HL-60 (cell line): ENCODE measurements around the gene EPS8L3.

Experiments used
- DNase-seq, 2 experiments: peaks; one replicate each; pipeline ENCODE4 v3.0.0-alpha.2; 2010 to 2020; ENCODE audit warnings: low read depth in 1 of 2, low spot score in 1 of 2
- H3K27ac ChIP-seq: fragments of 250-450 bp; sonication (Bioruptor Pico); replicated peaks from 2 replicates; pipeline ENCODE4 v1.5.1; 2020; ENCODE audit warnings: mild to moderate bottlenecking, moderate library complexity
- H3K27me3 ChIP-seq: fragments of 250-450 bp; sonication (Bioruptor Pico); 2 replicates; pipeline ENCODE4 v1.5.1; 2021; ENCODE audit warnings: mild to moderate bottlenecking, moderate library complexity; ENCODE audit not compliant: insufficient read depth, poor library complexity, severe bottlenecking
- H3K4me3 ChIP-seq: replicated peaks from 2 replicates; pipeline ENCODE4 v1.5.1; 2011; ENCODE audit warnings: mild to moderate bottlenecking, control low read depth, low read length; ENCODE audit not compliant: insufficient read depth
- CTCF ChIP-seq: IDR thresholded peaks from one replicate; pipeline ENCODE4 v1.5.1; 2011; ENCODE audit warnings: low read length, control low read depth, inconsistent platforms; ENCODE audit not compliant: insufficient read depth
- GABPA ChIP-seq: IDR thresholded peaks from 2 replicates; pipeline ENCODE4 v1.6.1; 2012; ENCODE audit warnings: low read depth
- POLR2AphosphoS5 ChIP-seq: IDR thresholded peaks from 2 replicates; pipeline ENCODE4 v1.6.1; 2012; ENCODE audit warnings: low read depth
- REST ChIP-seq: IDR thresholded peaks from 2 replicates; pipeline ENCODE4 v1.6.1; 2012; ENCODE audit warnings: low read depth; ENCODE audit not compliant: insufficient replicate concordance
- SPI1 ChIP-seq: IDR thresholded peaks from 2 replicates; pipeline ENCODE4 v1.6.1; 2012; ENCODE audit warnings: low read depth, mild to moderate bottlenecking, borderline replicate concordance

The EPS8L3 gene

GRCh38 chr1:109730666-109731065 is 33.1 kb downstream of the EPS8L3 start:
- no peaks in the 10 kb centered on the region for H3K27me3 ChIP-seq
- H3K4me3 ChIP-seq = no peak overlapping the region
- TF ChIP-seq POLR2AphosphoS5 = no peak
- no peak for TF ChIP-seq REST
- TF ChIP-seq GABPA = no peak
- TF ChIP-seq CTCF = no peak
- TF ChIP-seq SPI1 = no peak
- H3K27ac ChIP-seq = no peak overlapping the region
- no peak for DNase-seq

- H3K27ac ChIP-seq = no peak overlapping the region
- no peak for DNase-seq
- H3K4me3 ChIP-seq = no peak overlapping the region
- TF ChIP-seq SPI1 = no peak
- no peak for TF ChIP-seq GABPA
- no peaks in the 10 kb centered on the region for H3K27me3 ChIP-seq
Measured at GRCh38 chr1:109728870-109729269, 34.9 kb downstream of the EPS8L3 start.

- no peak for DNase-seq
- TF ChIP-seq CTCF = no peak
- TF ChIP-seq SPI1 = no peak
- no peak for TF ChIP-seq GABPA
- TF ChIP-seq REST = no peak
- H3K4me3 ChIP-seq = no peak overlapping the region
- no peak overlapping the region for H3K27ac ChIP-seq
- H3K27me3 ChIP-seq = no peaks in the 10 kb centered on the region
Measured at GRCh38 chr1:109726728-109727373, 36.9 kb downstream of the EPS8L3 start.

- no peaks in the 10 kb centered on the region for H3K27me3 ChIP-seq
- no peak for DNase-seq
- H3K27ac ChIP-seq = no peak overlapping the region
- TF ChIP-seq POLR2AphosphoS5 (no peak), REST (no peak), GABPA (no peak), SPI1 (no peak), CTCF (no peak)
- no peak overlapping the region for H3K4me3 ChIP-seq
Measured at GRCh38 chr1:109726007-109726406, 37.7 kb downstream of the EPS8L3 start.
